ENCODE results near the gene CFI. TPM values are rescaled to one million over a fixed set of nuclear protein-coding genes. Genes with fewer than 3 reads are reported as not detected.

The CFI gene
- total RNA-seq, 1 experiment from 2014 or later = 0.33 TPM

- Histone ChIP-seq H3K4me3 (ENCODE audit: low read depth in 2 of 2, low read length in 2 of 2) (no peak overlapping the region), H3K27me3 (ENCODE audit: control insufficient read depth, insufficient read depth, low read length) (no peaks in the 10 kb centered on the region; the same call in 1 of the 2 replicates), H3K4me1 (ENCODE audit: control insufficient read depth, insufficient read depth, low read length) (no peaks in the 10 kb centered on the region), H3K27ac (ENCODE audit: low read length) (no peak overlapping the region), H3K9me3 (ENCODE audit: control insufficient read depth, insufficient read depth, low read depth, low read length) (no peaks in the 10 kb centered on the region), H3K36me3 (ENCODE audit: control insufficient read depth, insufficient read depth, low read length) (no peaks in the 10 kb centered on the region)
- no peak for ATAC-seq
- ChIA-PET CTCF (no interaction called here), POLR2A (no interaction called here)
- in situ Hi-C loops (cut with HindIII; ENCODE audit: low pct_unique_long_range_greater_than_20kb, low sequenced_read_pairs) (no loop called here), intact Hi-C loops (cut with micrococcal nuclease; ENCODE audit: unreplicated experiment) (no loop called here)
- TF ChIP-seq POLR2AphosphoS5 (IDR thresholded peaks at IDR 0.05; ENCODE audit: low read depth, low read length) (no peak), REST (IDR thresholded peaks at IDR 0.05; ENCODE audit: insufficient read depth in 1 of 2, low read depth in 2 of 2, low read length in 1 of 2) (no peak), CTCF (IDR thresholded peaks at IDR 0.05) (no peak), TCF7L2 (IDR thresholded peaks at IDR 0.05; ENCODE audit: low read depth, low read length) (no peak), SIN3A (IDR thresholded peaks at IDR 0.05; ENCODE audit: borderline replicate concordance, insufficient read depth, low read depth, low read length) (no peak)
- no peak for DNase-seq (ENCODE audit: low read depth, low spot score)
- no TSS peak for BruUV-seq (replicated peaks)
These were observed 41.1 kb downstream of the CFI start for GRCh38 chr4:109760682-109761081.

GRCh38 chr4:109755656-109756055, 46.1 kb downstream of the CFI start:
- no peak for ATAC-seq
- intact Hi-C loops (cut with micrococcal nuclease; ENCODE audit: unreplicated experiment) (no loop called here), in situ Hi-C loops (cut with HindIII; ENCODE audit: low pct_unique_long_range_greater_than_20kb, low sequenced_read_pairs) (no loop called here)
- no peak overlapping the region for H3K27ac ChIP-seq (ENCODE audit: low read length)
- TF ChIP-seq REST (IDR thresholded peaks at IDR 0.05; ENCODE audit: insufficient read depth in 1 of 2, low read depth in 2 of 2, low read length in 1 of 2) = no peak
- no peak for TF ChIP-seq SIN3A (IDR thresholded peaks at IDR 0.05; ENCODE audit: borderline replicate concordance, insufficient read depth, low read depth, low read length)
- TF ChIP-seq CTCF (IDR thresholded peaks at IDR 0.05) = no peak
- no peak for TF ChIP-seq TCF7L2 (IDR thresholded peaks at IDR 0.05; ENCODE audit: low read depth, low read length)
- TF ChIP-seq POLR2AphosphoS5 (IDR thresholded peaks at IDR 0.05; ENCODE audit: low read depth, low read length) = no peak
- H3K27me3 ChIP-seq (ENCODE audit: control insufficient read depth, insufficient read depth, low read length) = no peaks in the 10 kb centered on the region
- ChIA-PET CTCF (no interaction called here), POLR2A (no interaction called here)
- no peaks in the 10 kb centered on the region for H3K9me3 ChIP-seq (ENCODE audit: control insufficient read depth, insufficient read depth, low read depth, low read length)
- no peak overlapping the region for H3K4me3 ChIP-seq (ENCODE audit: low read depth in 2 of 2, low read length in 2 of 2)
- H3K4me1 ChIP-seq (ENCODE audit: control insufficient read depth, insufficient read depth, low read length) = no peaks in the 10 kb centered on the region
- no peaks in the 10 kb centered on the region for H3K36me3 ChIP-seq (ENCODE audit: control insufficient read depth, insufficient read depth, low read length)
- no TSS peak for BruUV-seq (replicated peaks)
- DNase-seq (ENCODE audit: low read depth, low spot score) = no peak
